ENCODE measurements around the gene CLSTN1.

DNA sequence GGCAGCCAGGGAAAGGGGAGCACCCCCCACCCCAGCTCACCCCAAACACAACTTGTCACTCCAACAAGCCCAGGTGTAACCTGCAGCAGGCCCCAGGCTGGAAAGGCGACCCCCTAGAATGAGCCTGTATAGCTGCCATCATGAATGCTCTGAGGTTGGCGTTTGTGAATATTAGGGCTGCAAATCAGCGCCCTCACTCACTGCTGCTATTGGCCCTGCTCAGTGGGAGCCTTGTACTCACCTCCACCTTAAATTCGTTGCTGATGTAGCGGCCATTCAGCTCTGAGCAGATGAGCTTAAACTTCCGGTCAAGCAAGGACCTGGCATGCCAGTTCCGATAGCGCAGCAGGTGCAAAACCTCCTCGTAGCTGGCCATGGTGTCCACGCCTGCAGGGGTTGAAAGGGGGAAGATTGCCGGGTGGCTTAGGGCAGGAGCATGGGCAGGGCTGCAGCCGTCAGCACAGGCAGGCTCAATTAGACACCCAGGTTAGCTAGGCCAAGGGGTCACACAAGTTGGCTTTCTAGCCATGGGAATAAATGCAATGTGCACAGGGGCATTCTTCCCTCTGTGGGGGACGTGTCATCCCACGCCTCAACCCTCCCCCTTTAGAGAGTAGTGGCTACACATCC lies 90.5 kb downstream of the CLSTN1 start:
- TF ChIP-seq, protein P1, sequence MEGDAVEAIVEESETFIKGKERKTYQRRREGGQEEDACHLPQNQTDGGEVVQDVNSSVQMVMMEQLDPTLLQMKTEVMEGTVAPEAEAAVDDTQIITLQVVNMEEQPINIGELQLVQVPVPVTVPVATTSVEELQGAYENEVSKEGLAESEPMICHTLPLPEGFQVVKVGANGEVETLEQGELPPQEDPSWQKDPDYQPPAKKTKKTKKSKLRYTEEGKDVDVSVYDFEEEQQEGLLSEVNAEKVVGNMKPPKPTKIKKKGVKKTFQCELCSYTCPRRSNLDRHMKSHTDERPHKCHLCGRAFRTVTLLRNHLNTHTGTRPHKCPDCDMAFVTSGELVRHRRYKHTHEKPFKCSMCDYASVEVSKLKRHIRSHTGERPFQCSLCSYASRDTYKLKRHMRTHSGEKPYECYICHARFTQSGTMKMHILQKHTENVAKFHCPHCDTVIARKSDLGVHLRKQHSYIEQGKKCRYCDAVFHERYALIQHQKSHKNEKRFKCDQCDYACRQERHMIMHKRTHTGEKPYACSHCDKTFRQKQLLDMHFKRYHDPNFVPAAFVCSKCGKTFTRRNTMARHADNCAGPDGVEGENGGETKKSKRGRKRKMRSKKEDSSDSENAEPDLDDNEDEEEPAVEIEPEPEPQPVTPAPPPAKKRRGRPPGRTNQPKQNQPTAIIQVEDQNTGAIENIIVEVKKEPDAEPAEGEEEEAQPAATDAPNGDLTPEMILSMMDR (IDR thresholded peaks at IDR 0.05) = no peak
- no peak for TF ChIP-seq POLR2A (IDR thresholded peaks at IDR 0.05)
